RKO (cell line): ENCODE data around the gene ARHGAP26.

Experiments
- DNase-seq: peaks from one replicate; pipeline ENCODE4 v3.0.0-alpha.2; 2016; ENCODE audit warnings: low spot score

ARHGAP26 gene

GRCh38 chr5:143041972-143042770 lies 272.0 kb downstream of the ARHGAP26 start:
- DNase-seq = no peak

- no peak for DNase-seq
These were observed 274.1 kb downstream of the ARHGAP26 start for GRCh38 chr5:143044265-143044664.

- DNase-seq = no peak
These were observed 274.9 kb downstream of the ARHGAP26 start for GRCh38 chr5:143045062-143045461.

GRCh38 chr5:143046314-143046713 lies 276.1 kb downstream of the ARHGAP26 start:
- no peak for DNase-seq

DNA sequence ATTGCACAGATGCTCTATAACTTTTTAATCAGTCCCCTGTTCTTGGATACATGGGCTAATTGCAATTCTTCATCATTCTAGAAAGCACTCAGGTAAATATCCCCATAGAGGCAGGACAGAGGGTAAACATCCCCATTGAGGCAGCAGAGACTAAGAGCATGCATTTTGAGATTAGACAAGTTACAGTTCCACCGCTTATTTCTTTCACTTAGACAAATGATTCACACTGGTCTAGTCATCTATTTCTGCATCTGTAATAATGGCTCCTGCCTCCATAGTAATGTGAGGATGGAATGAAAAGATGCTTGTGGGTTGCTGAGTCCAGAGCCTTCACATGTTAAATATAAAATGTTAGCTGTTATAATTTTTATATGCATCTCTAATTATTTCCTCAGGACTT lies 276.9 kb downstream of the ARHGAP26 start:
- DNase-seq = no peak

- no peak for DNase-seq
These were observed 280.0 kb downstream of the ARHGAP26 start for GRCh38 chr5:143050183-143050582.

DNA sequence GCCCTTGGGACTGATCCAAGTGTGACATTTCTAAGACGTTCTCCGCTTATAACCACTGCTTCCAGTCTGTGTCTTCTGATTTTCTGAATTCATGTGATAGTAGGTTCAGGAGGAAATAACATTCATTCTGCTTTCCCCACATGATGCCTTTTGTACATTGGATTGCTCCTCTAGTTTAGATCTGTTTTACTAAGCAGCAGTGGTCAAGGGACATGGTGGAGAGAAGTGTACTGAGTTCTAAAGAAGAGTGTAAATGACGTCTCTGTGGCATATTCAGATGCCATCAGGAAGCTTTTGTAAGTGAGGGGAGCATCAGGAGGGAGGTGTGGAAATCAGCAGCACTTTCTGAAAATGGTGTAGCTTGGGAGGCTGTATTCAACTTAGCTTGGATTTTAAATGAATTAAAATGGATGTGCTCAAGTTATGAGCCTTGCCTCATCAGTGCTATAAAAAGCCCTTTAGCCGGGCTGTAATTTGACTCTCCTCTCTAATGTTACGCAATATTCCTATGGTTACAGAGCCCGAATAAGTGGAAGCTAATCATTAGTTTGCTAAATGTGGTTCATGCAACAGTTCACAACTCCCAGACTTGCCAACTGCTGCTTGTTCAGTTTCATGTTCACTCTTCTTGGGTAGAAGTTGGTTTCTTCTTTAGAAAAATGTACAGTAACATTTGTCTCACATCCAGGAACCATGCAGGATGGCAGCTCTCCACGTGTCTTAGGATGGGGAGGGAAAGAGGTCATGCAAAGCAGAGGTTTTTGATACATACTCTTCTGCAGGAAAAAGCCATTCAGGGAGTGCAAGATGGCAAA lies 281.3 kb downstream of the ARHGAP26 start:
- DNase-seq = peak; percentile 8

GRCh38 chr5:143052967-143053682 lies 282.9 kb downstream of the ARHGAP26 start:
- no peak for DNase-seq

DNA sequence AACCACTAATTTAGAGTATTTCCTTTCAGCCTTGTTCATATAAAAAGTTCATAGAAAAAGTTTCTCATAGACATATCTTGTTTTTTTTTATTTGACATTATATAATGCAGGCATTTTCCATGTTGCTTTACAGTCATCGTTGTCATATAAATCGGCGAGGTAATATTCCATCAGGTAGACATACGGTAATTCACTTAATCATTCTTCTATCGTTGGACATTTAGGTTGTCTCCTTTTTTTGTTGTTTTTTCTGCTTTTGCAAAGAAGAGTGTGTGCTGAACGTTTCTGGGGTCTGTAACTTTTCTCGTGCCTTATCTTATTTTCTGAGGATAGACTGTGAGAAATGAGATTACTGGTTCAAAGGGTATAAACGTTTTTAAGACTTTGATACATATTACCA lies 283.6 kb downstream of the ARHGAP26 start:
- DNase-seq = no peak

- DNase-seq = no peak
These were observed 284.3 kb downstream of the ARHGAP26 start for GRCh38 chr5:143054480-143054941.

DNA sequence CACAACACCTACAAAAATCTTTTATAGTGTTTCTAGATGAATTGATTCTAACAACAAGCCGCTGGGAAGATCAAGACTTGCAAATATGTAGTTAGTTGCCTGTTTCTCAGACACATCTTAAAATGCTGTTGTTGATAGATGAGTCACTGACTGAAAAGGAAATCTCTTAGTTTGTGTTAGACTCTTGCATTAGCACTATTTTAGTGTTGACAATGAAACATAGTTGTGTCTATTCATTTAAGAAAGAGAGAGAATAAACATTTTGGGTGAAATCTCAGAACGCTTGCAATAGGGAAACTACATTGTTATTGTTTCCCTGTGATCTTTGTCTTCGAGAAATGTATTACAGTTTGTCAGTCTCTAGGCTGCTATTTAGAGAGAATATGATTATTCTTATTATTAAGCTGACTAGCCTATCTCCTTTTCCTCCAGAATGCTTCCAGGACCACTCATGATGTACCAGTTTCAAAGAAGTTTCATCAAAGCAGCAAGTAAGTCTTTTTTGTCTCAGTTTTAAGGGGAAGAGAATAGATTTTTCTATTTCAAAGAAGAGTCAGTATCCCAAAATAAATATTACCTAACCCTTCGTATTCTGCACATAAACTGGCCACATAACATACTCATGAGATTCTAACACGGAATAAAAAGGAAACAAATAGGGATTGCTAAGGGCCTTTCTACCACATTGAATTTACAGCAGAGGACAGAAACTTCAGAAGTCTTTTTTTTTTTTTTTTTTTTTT lies 285.6 kb downstream of the ARHGAP26 start:
- DNase-seq = no peak

GRCh38 chr5:143056339-143056704 lies 286.1 kb downstream of the ARHGAP26 start:
- no peak for DNase-seq

DNA sequence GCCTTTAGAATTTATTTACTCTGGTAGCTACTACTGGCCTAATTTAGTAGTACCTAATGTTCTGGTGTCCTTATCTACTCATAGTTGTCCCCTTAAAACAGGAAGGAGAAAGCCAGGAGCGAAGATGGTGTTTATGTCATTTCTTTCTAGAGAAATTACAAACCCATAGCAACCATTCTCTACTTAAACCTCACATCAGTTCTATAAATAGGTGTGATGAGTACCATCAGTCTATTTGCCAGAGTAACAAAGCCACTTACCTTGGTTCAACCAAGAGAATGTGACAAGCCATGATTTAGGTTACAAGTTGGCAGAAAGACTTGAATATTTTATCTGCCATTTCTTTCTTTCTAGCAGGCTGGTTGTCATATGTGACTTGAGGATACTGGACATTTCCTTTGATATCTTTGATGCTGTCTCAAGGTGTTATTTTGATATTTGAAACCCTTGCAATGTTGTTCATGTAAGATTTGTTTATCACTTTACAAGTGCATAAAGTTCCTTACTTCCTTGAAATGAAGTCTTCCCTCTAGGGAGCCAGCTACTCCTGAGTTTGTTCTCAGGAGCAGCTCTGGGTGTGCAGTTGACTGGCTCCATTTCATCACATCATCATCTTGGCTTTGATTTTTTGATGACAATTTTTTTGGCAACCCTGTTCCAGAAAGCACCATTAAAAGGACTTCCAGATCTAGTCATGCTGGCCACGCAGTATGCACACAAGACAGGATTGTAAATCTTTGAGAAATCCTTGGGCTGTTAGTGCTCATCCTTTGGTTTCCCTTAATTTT lies 286.8 kb downstream of the ARHGAP26 start:
- DNase-seq = no peak

- DNase-seq = no peak
These were observed 287.4 kb downstream of the ARHGAP26 start for GRCh38 chr5:143057580-143057999.

- no peak for DNase-seq
These were observed 289.2 kb downstream of the ARHGAP26 start for GRCh38 chr5:143059355-143059754.

DNA sequence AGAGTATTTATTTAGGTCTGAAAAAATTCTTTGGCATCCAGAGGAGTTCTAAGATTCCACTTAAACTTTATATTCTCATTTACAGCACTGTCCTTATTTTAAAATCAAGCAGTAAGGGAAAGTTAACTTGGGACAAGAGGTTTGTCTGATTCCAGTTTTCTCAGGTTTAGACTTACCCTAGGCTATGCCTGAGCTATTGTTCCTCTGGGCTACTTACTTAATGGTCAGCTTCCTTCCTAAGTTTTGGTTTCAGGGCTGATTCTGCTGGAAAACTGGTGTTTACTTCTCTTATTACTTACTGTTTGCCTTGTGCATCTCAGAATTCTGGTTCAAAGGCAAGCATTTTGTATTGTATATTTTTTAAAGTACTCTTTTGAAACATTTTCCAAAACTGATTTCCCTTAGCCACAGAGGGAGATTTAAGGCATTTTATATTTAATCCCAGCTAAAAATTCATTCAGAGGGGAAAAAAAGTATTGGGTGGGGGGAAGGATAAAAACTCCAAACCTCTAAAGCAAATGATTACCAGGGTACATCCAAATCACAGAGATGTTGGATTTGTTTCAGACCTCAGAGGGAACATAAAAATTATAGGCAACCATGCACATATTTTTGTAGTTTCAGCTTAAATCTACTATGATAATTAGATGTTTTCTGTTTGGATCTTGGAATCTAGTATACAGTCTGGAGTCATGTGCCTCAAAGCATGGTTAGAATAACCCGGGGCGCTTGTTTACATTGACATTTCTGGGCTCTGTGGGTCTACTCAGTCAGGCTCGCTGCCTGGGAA lies 290.0 kb downstream of the ARHGAP26 start:
- no peak for DNase-seq

DNA sequence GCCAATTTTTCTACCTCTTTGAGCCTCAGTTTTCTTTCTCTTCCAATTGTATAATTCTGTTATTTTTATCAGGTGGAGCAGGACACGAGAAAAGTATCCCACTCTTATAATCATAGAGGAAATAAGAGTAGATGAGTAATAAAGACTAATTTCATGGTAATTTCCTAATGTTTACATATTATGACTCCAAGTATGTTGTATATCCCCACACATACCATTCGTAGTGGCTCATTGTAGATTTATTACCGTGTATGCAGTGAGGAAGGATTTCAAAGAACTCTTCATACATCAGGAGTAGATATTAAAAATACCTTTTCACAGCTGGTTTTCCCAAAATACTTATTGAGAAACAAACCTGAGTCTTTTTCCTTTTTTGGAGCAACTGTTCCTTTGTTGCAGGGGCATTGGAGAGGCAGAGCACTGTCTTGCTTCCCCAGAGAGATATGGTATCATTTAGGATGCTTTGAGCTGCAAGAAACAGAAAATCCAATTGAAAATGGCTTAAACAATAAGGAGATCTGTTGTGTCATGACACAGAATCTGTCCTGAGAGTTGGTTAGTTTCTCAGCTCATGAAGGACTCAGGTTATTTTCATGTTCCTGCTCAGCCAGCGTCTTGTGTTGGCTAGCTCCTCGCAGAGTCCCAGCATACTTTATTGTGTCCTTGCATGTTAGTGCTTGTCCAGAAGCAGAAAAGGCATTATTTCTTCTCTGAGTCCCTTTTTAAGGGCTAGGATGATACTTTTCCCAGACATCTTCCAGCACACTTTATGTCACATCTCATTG lies 291.2 kb downstream of the ARHGAP26 start:
- peak; percentile 32 for DNase-seq

DNA sequence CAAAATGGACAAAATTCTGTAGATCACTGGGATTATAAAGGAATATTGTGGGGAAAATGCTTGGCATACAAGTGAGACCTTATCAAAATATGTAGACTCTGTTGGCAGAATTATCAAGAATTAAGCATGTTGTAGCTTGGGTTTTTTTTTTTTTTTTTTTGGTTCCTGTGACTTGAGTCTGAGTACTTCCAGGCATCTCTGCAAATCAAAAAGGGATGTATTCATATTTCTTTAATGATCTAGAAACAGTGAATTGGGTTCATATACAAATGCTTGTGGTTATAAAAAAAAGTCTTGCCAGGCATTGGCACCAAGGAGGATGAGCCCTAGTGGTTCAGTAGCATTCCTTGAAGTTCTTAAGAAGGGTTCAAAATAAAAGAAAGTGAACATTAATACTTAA lies 292.2 kb downstream of the ARHGAP26 start:
- DNase-seq = no peak
